ENCODE results near the gene SENP7.
"Not testable (repeated sequence)": the region's sequence is repeated elsewhere in the genome, so short reads cannot be mapped to it uniquely, and the experiment has no call there.

SENP7 gene

DNA sequence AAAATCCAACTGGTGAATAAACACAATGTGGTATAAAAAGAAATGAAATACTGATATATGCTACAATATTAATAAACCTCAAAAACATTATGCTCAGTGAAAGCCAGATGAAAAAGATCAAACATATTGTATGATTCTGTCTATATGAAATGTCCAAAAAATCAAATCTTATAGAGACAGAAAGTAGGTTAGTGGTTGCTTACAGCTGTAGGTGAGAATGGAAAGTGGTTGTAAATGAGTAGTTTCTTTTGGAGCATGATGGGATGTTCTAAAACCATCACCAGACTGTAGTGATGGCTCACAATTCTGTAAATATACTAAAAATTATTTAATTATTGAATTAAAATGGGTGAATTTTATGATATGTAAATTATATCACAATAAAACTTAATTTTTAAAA lies 58.4 kb downstream of the SENP7 start:
- TF ChIP-seq CTCF (conservative IDR thresholded peaks at IDR 0.05; ENCODE audit: low read depth): no peak
- CTCF ChIA-PET: no interaction called here
- POLR2A ChIA-PET (ENCODE audit: low non-redundant PET): no interaction called here
- no peak overlapping the region for H3K27ac ChIP-seq
- DNase-seq (ENCODE audit: low spot score): no peak

DNA sequence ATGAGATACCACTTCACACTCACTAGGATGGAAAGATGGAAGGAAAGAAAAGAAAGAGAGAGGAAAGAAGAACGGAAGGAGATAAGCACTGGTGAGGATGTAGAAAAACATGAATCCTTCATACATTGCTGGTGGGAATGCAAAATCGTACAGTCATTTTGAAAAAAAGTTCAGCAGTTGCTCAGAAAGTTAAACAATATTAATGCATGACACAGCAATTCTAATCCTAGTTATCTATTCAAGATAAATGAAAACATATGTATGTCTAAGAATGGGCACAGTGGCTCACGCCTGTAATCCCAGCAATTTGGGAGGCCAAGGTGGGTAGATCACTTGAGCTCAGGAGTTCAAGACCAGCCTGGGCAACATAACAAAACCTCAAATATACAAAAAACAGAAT lies 59.1 kb downstream of the SENP7 start:
- no peak for DNase-seq (ENCODE audit: low spot score)
- CTCF ChIA-PET: no interaction called here
- no peak for TF ChIP-seq CTCF (conservative IDR thresholded peaks at IDR 0.05; ENCODE audit: low read depth)
- POLR2A ChIA-PET (ENCODE audit: low non-redundant PET): no interaction called here
- H3K27ac ChIP-seq: no peak overlapping the region

- H3K27ac ChIP-seq; CTCF ChIA-PET; DNase-seq (ENCODE audit: low spot score); POLR2A ChIA-PET (ENCODE audit: low non-redundant PET): not testable (repeated sequence)
Measured at GRCh38 chr3:101438641-101439040, 74.4 kb downstream of the SENP7 start.

DNA sequence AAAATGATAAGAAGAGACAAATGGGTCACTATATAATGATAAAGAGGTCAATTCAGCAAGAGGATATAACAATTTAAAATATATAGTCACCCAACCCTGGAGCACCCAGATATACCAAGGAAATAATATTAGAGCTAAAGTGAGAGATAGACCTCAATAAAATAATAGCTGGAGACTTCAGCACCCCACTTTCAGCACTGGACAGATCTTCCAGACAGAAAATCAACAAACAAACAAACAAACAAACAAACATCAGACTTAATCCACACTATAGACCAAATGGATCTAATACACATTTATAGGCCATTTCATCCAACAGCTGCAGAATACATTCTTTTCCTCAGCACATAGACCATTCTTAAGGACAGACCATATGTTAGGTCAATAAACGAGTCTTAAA lies 79.4 kb downstream of the SENP7 start:
- no peak for TF ChIP-seq CTCF (conservative IDR thresholded peaks at IDR 0.05; ENCODE audit: low read depth)
- ChIA-PET POLR2A (ENCODE audit: low non-redundant PET) (no interaction called here), CTCF (no interaction called here)

GRCh38 chr3:101423984-101424888 lies 88.8 kb downstream of the SENP7 start:
- ChIA-PET CTCF (no interaction called here), POLR2A (ENCODE audit: low non-redundant PET) (no interaction called here)
- no peak for TF ChIP-seq CTCF (conservative IDR thresholded peaks at IDR 0.05; ENCODE audit: low read depth)
- no peak overlapping the region for H3K27ac ChIP-seq
- DNase-seq (ENCODE audit: low spot score): no peak

More for the DNA sequence above, 79.4 kb downstream of the SENP7 start:
- no peak overlapping the region for H3K27ac ChIP-seq
- DNase-seq (ENCODE audit: low spot score): no peak

DNA sequence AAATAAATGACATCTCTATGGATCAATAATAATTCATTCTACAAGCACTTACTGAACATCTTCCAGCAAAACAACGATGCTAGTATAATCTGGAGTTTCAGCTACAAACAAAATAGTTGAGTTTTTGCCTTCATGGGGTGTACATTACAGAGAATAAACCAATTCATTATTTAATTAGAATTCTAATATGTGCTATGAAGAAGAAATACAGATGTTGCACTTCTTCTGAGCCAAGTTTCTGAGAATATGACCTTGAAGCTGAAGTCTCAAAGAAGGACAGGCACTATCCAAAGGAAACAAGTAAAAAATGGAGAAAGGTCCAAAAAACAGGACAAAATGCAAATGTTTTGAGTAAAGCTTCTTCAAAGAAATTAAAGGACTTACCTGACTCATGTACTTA lies 94.2 kb downstream of the SENP7 start:
- ChIA-PET POLR2A (ENCODE audit: low non-redundant PET) (no interaction called here), CTCF (no interaction called here)
- no peak for TF ChIP-seq CTCF (conservative IDR thresholded peaks at IDR 0.05; ENCODE audit: low read depth)
- H3K27ac ChIP-seq: no peak overlapping the region
- no peak for DNase-seq (ENCODE audit: low spot score)

DNA sequence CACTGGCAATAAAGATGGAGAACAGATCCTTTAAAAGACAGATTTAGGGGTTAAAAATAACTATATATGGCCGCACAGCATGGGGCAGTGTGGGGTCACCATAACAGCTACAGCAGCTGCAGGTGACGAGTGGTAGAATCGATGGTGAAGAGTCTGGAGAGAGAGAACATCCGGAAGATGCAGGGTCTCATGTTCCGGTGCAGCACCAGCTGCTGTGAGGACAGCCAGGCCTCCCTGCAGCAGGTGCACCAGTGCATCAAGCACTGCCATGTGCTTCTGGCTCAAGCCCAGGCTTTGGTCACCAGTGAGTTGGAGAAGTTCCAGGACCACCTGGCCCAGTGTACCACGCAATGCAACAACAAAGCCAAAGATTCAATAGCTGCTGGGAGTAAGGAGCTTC lies 98.9 kb downstream of the SENP7 start:
- no peak overlapping the region for H3K27ac ChIP-seq
- CTCF ChIA-PET: interaction anchor here (0.6 kb wide), 1 partner anchor 640 kb away, joined by 4 read pairs; no protein-coding TSS in a partner anchor
- no peak for TF ChIP-seq CTCF (conservative IDR thresholded peaks at IDR 0.05; ENCODE audit: low read depth)
- POLR2A ChIA-PET (ENCODE audit: low non-redundant PET): no interaction called here
- DNase-seq (ENCODE audit: low spot score): no peak
